HAP-1 (cell line): ENCODE measurements around the gene LKAAEAR1.

ENCODE experiments used
- DNase-seq, 2 experiments: peaks; one replicate each; pipeline ENCODE4 v3.0.0-alpha.2; 2016 to 2020; ENCODE audit warnings: low spot score in 2 of 2
- H3K27me3 ChIP-seq: fragments of 250-450 bp; sonication (Bioruptor Pico); 2 replicates; pipeline ENCODE4 v1.5.1; 2020; ENCODE audit warnings: low read depth, mild to moderate bottlenecking, moderate library complexity
- H3K36me3 ChIP-seq: fragments of 250-450 bp; sonication (Bioruptor Pico); replicated peaks from 2 replicates; pipeline ENCODE4 v1.5.1; 2020; ENCODE audit warnings: mild to moderate bottlenecking
- H3K4me1 ChIP-seq: fragments of 250-450 bp; sonication (Bioruptor Pico); 2 replicates; pipeline ENCODE4 v1.5.1; 2020; ENCODE audit warnings: mild to moderate bottlenecking
- H3K4me3 ChIP-seq: fragments of 250-450 bp; sonication (Bioruptor Pico); 2 replicates; pipeline ENCODE4 v1.5.1; 2020; ENCODE audit warnings: mild to moderate bottlenecking, moderate library complexity
- H3K9me3 ChIP-seq: fragments of 250-450 bp; sonication (Bioruptor Pico); 2 replicates; pipeline ENCODE4 v1.5.1; 2020; ENCODE audit warnings: mild to moderate bottlenecking, moderate library complexity
- in situ Hi-C: fragments of 300-500 bp; cut with MboI; formaldehyde crosslinking; loops from 3 replicates; pipeline ENCODE4 v1.14.3; 2020; ENCODE audit warnings: low sequenced_read_pairs, inconsistent platforms, mixed read lengths

LKAAEAR1 gene

GRCh38 chr20:64065062-64065973, 18.9 kb downstream of the LKAAEAR1 start:
- Histone ChIP-seq H3K4me3 (no peak overlapping the region), H3K27me3 (no peaks in the 10 kb centered on the region), H3K36me3 (no peaks in the 10 kb centered on the region), H3K9me3 (no peaks in the 10 kb centered on the region), H3K4me1 (peaks cover 9% of the 10 kb centered on the region)
- DNase-seq: no peak
- in situ Hi-C loops: no loop called here

GRCh38 chr20:64064145-64064698, 20.0 kb downstream of the LKAAEAR1 start:
- in situ Hi-C loops: no loop called here
- no peaks in the 10 kb centered on the region for H3K27me3 ChIP-seq

GRCh38 chr20:64063389-64064144, 20.6 kb downstream of the LKAAEAR1 start:
- peak in 1 of 2 experiments; percentile 67 for DNase-seq
- H3K4me1 ChIP-seq: peaks cover 9% of the 10 kb centered on the region
- H3K36me3 ChIP-seq: no peaks in the 10 kb centered on the region
- peak overlapping the region; percentile 76 for H3K4me3 ChIP-seq
- no peaks in the 10 kb centered on the region for H3K9me3 ChIP-seq
- in situ Hi-C loops: no loop called here
- no peaks in the 10 kb centered on the region for H3K27me3 ChIP-seq

More at GRCh38 chr20:64064145-64064698, 20.0 kb downstream of the LKAAEAR1 start:
- H3K9me3 ChIP-seq: no peaks in the 10 kb centered on the region
- H3K36me3 ChIP-seq: no peaks in the 10 kb centered on the region
- DNase-seq: no peak
- H3K4me3 ChIP-seq: peak overlapping the region; percentile 76
- peaks cover 9% of the 10 kb centered on the region for H3K4me1 ChIP-seq

DNA sequence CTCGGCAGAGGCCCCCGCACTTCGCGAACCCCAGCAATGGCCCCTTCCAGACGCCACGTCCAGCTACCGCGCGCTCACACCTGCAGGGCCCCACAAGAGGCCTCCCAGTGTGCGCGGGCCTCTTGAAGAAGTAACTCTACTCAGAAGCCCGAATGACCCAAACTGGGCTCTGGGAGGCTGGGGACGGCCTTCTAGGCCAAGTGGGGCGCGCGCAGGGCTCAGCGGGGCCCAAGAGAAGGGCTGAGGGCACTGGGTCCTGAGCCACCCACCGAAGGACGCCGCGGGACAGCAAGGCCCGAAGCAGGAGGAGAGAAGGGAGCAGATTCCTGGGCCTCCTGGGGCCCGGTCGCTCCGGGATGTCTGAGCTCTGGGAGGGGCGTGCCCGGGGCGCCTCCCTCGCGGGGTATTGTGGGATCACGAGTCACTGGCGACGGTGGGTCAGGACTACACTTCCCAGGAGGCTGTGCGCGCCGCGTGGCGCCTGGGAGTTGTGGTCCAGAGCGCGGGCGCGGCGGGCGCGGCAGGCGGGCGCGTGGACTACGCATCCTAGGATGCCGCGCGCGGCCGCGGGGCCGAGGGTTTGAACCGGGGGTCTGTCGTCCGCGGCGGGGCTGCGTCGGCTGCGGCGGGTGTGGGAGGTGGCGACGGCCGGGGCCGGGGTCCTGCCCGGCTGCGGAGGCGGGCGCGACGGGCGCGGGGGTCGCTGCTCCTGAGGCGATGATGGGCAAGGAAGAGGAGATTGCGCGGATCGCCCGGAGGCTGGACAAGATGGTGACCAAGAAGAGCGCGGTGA, 21.4 kb downstream of the LKAAEAR1 start, which contains the start of gene TCEA2:
Gene TCEA2 (plus strand): TSS at position 603 of the 793 bp plus-strand sequence. CDS start 115 bp downstream, at position 718.
- DNase-seq: peak; percentile 95 to 98
- in situ Hi-C loops: no loop called here
- peaks cover 9% of the 10 kb centered on the region for H3K4me1 ChIP-seq
- H3K36me3 ChIP-seq: no peaks in the 10 kb centered on the region
- no peaks in the 10 kb centered on the region for H3K27me3 ChIP-seq
- H3K9me3 ChIP-seq: no peaks in the 10 kb centered on the region
- peak within 1 kb of the TSS; percentile 76 for H3K4me3 ChIP-seq

- Histone ChIP-seq H3K36me3 (no peaks in the 10 kb centered on the region), H3K4me1 (peaks cover 9% of the 10 kb centered on the region), H3K4me3 (peak overlapping the region; percentile 76), H3K27me3 (no peaks in the 10 kb centered on the region), H3K9me3 (no peaks in the 10 kb centered on the region)
- no peak for DNase-seq
- in situ Hi-C loops: no loop called here
Measured at GRCh38 chr20:64062276-64062595, 22.0 kb downstream of the LKAAEAR1 start.

GRCh38 chr20:64058536-64058935, 25.7 kb downstream of the LKAAEAR1 start:
- no peak for DNase-seq
- Histone ChIP-seq H3K9me3 (no peaks in the 10 kb centered on the region), H3K4me3 (no peak overlapping the region), H3K4me1 (peaks cover 5% of the 10 kb centered on the region), H3K36me3 (no peaks in the 10 kb centered on the region), H3K27me3 (no peaks in the 10 kb centered on the region)
- in situ Hi-C loops: no loop called here

- Histone ChIP-seq H3K4me1 (peaks cover 5% of the 10 kb centered on the region), H3K27me3 (no peaks in the 10 kb centered on the region), H3K9me3 (no peaks in the 10 kb centered on the region), H3K4me3 (no peak overlapping the region), H3K36me3 (no peaks in the 10 kb centered on the region)
- DNase-seq: peak; percentile 36 to 93
- in situ Hi-C loops: no loop called here
Measured at GRCh38 chr20:64057628-64058498, 26.3 kb downstream of the LKAAEAR1 start.

DNA sequence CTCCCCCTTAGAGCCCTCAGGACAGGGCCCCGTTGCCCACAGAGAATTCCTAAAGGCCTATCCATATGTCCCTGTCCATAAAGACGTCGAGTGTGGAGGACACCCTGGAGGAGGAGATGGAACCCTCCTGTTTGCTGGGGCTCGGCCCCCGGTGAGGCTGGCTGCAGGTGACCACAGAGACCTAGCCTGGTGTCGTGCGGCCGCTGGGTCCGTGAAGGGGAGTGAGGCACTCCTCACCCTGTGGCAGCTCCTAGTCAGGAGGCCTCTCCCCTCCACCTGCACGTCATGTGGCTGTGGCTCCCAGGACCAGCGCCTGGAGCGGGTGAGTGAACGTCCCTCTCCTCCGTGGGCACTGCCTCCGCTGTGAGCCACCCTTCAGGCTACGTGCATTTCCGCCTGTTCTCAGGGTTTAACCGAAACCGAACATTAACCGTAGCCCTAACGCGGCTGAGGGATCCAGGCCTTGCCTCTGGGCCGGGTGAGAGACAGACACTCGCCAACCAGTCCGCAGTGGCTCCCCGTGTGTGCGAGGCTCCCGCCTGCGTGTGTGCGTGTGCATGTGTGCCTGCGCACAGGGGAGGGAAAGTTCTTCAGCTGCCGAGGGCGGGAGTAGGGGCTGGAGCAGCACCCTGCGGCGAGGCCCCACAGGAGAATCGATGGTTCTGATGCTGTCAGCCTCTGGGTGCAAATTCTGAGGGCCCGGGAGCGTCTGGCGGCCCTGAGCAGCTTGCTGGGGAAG, 27.1 kb downstream of the LKAAEAR1 start:
- no peak overlapping the region for H3K4me3 ChIP-seq
- no peaks in the 10 kb centered on the region for H3K9me3 ChIP-seq
- H3K27me3 ChIP-seq: no peaks in the 10 kb centered on the region
- in situ Hi-C loops: no loop called here
- no peaks in the 10 kb centered on the region; the same call in 1 of the 2 replicates for H3K4me1 ChIP-seq
- H3K36me3 ChIP-seq: no peaks in the 10 kb centered on the region
- no peak for DNase-seq

DNA sequence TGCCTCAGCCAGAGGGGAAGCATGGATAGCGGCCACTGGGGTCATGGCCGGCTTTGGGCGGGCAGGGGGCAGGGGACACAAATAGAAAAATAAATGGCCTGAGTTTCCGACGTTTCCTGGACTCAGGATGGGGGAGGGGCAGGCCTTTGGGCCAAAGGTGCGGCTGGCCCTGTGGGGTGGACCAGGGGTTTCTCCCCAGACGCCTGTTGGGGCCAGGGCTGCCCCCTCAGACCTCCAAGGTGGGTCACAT, 27.6 kb downstream of the LKAAEAR1 start:
- H3K36me3 ChIP-seq: no peaks in the 10 kb centered on the region
- in situ Hi-C loops: no loop called here
- no peaks in the 10 kb centered on the region for H3K27me3 ChIP-seq
- no peak overlapping the region for H3K4me3 ChIP-seq
- no peaks in the 10 kb centered on the region for H3K9me3 ChIP-seq
- no peaks in the 10 kb centered on the region for H3K4me1 ChIP-seq
- DNase-seq: no peak

DNA sequence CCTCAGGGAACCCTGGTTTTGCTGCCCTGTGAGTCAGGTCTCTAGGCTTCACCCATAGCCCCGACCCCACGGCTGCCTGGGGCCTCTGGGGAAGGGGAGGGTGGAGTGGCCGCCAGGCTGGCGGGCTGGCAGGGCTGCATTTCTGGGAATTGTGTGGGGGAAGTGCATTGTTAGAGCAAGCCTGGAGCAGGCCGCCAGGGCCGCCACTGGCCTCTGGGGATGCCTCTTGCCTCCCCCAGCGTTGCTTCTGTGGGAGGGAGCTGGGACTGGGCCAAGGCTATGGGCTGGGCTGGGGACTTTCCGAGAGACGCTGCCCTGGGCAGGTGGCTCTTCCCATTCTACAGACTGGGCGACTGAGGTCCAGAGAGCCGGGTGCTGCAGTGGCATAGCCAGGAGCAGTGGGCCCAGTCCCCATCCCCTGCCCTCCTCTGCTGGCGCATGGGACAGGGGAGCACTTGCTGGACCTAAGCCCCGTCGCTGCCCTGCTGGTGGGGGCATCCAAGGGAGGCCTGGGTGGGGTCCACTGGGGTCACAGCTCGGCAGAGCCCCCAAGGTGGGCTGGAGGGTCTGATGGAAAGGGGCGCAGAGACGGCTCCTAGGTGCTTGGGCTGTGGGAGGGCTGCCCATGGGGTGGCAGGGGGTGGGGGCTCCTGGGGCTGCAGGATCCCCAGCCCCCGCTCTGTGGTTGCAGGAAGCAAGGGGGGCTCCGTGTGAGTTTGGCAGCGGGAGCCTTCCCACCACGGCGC, 28.1 kb downstream of the LKAAEAR1 start:
- in situ Hi-C loops: no loop called here
- no peaks in the 10 kb centered on the region for H3K9me3 ChIP-seq
- H3K36me3 ChIP-seq: no peaks in the 10 kb centered on the region
- no peaks in the 10 kb centered on the region for H3K27me3 ChIP-seq
- H3K4me3 ChIP-seq: no peak overlapping the region
- peak in 1 of 2 experiments; percentile 45 for DNase-seq
- no peaks in the 10 kb centered on the region for H3K4me1 ChIP-seq

DNA sequence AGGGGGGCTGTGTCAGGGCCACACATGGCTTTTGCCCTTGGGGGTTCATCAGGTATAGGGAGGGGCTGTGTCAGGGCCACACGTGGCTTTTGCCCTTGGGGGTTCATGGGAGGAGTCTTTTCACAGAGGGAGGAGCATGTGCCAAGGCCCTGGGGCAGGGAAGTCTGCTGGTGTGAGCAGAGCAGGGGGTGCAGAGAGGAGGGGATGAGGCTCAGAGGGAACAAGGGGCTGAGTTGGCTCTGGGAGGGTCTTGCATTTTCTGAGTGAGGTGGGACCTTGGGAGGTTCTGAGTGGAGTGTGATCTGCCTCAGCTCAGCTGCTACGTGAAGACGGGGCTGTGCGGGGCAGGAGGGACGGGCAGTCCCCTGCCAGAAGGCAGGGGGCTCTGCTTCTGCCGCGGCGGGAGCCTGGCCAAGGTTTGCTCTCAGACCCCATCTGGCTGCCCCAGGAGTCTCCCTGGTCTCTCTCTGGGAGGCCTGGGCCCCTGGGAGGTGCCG, 28.8 kb downstream of the LKAAEAR1 start:
- in situ Hi-C loops: no loop called here
- Histone ChIP-seq H3K9me3 (no peaks in the 10 kb centered on the region), H3K4me1 (no peaks in the 10 kb centered on the region), H3K4me3 (no peak overlapping the region), H3K27me3 (no peaks in the 10 kb centered on the region), H3K36me3 (no peaks in the 10 kb centered on the region)
- no peak for DNase-seq
